ENCODE results near the gene MYG1.
A peak's percentile ranks its signal among the peaks of the same experiment; 100 is the strongest.

DNA sequence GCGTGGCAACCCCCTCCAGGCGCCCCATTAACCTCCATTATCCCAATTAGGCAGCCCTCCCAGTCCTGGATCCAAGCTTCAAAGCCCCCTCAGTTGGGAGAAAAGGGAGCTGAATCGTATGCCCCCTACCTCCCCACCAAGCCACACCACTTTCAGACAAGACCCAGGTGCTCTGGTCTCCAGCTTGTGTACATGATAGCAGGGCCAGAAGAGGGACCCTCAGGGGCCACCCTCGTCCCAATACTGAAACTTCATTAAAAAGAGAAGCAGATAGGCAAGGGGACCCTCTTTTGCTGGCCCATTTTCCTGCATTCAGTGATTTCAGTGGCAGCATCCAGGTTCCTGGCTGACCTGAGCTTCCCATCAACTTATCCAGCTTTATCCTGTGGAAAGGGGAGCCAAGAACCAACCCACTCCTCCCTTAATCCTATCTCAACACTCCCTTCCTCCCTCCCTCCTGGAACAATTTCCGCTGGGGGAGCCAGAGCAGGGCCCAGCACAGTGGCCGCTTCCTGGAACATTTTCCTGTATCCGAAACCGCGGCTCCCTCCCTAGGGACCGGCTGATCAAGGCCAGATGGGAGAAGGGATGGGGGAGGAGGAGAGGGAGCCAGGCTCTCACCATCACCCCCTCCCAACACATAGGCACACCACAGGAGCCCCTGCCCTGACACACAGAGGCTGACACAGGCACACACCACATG lies 46.1 kb downstream of the MYG1 start:
- TF ChIP-seq POLR2AphosphoS5 (IDR thresholded peaks at IDR 0.05) (no peak), EP300 (IDR thresholded peaks at IDR 0.05) (no peak)
- TF ChIP-seq, protein P1, sequence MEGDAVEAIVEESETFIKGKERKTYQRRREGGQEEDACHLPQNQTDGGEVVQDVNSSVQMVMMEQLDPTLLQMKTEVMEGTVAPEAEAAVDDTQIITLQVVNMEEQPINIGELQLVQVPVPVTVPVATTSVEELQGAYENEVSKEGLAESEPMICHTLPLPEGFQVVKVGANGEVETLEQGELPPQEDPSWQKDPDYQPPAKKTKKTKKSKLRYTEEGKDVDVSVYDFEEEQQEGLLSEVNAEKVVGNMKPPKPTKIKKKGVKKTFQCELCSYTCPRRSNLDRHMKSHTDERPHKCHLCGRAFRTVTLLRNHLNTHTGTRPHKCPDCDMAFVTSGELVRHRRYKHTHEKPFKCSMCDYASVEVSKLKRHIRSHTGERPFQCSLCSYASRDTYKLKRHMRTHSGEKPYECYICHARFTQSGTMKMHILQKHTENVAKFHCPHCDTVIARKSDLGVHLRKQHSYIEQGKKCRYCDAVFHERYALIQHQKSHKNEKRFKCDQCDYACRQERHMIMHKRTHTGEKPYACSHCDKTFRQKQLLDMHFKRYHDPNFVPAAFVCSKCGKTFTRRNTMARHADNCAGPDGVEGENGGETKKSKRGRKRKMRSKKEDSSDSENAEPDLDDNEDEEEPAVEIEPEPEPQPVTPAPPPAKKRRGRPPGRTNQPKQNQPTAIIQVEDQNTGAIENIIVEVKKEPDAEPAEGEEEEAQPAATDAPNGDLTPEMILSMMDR (IDR thresholded peaks at IDR 0.05), result peak in 4 of 7 experiments; percentile 1 to 16 (median 3)
